T-helper 2 cell treated with Interferon-gamma antibody and Interleukin-4, amounts not matched to agents 100 ng/mL and 5 ng/mL, for 36 hours (primary cell): ENCODE measurements around the gene ACCS. TPM values are rescaled to one million over a fixed set of nuclear protein-coding genes. Genes with fewer than 3 reads are reported as not detected.

Source experiments
- intact Hi-C: fragments of 100-400 bp; cut with micrococcal nuclease; formaldehyde crosslinking; loops from one replicate; pipeline ENCODE4 v1.15.1; 2023
- total RNA-seq: library from RNA; stranded (reverse); gene quantifications from 2 replicates; pipeline ENCODE4 v1.2.3, GENCODE V29; 2022

Gene ACCS
- total RNA-seq, 1 donor from 2014 or later = 41.7 TPM

GRCh38 chr11:44125598-44125997 lies 59.5 kb downstream of the ACCS start:
- intact Hi-C loops = no loop called here

- intact Hi-C loops = no loop called here
These were observed 60.2 kb downstream of the ACCS start for GRCh38 chr11:44126304-44126703.

GRCh38 chr11:44127130-44127529 lies 61.1 kb downstream of the ACCS start:
- intact Hi-C loops = no loop called here

DNA sequence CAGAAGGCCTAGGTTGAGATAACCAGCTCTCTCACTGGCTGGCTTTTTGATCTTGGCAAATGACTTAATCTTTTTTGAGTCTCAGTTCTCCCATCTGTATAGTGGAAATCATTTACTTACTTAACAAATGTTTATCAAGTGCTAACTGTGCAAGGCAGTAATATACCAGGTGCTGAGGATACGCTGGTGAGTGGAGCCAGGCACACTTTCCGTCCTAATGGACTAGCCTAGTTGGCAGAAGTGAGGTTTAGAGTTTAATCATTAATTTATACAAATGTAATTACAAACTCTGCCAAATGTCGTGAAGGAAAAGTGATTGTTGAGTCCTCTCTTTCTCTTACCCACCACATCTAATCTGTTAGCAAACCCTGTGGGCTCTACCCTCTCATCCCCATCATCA lies 62.7 kb downstream of the ACCS start:
- intact Hi-C loops = no loop called here

- intact Hi-C loops = no loop called here
These were observed 64.7 kb downstream of the ACCS start for GRCh38 chr11:44130751-44131150.

GRCh38 chr11:44133335-44133946 lies 67.4 kb downstream of the ACCS start:
- intact Hi-C loops = no loop called here

Other genes starting within 250 kb of the ACCS start
- 27.2 and 32.4 TPM in 2 replicates for gene ALKBH3, start 185.4 kb upstream of the ACCS start, total RNA-seq
- 0.25 and 0.55 TPM in 2 replicates for gene C11orf96, start 123.6 kb upstream of the ACCS start, total RNA-seq
- not detected in 2 replicates for gene ACCSL, start 18.3 kb upstream of the ACCS start, total RNA-seq
- 27.5 and 31.2 TPM in 2 replicates for gene EXT2, start 29.4 kb downstream of the ACCS start, total RNA-seq
- not detected in 2 replicates for gene ALX4, start 243.9 kb downstream of the ACCS start, total RNA-seq